Breast epithelium (tissue), 3 donors: ENCODE measurements around the gene FAM98B.

Experiments
- CTCF ChIP-seq, 3 donors: fragments of 450-650 bp; IDR thresholded peaks; one replicate each; pipeline ENCODE4 v1.5.1; 2016 to 2017; ENCODE audit warnings: antibody characterized with exemption in 3 of 3, mild to moderate bottlenecking in 3 of 3, moderate library complexity in 3 of 3
- POLR2AphosphoS5 ChIP-seq, 3 donors: sonication (generic); formaldehyde crosslinking; IDR thresholded peaks; one replicate each; pipeline ENCODE4 v1.6.1; 2017; ENCODE audit warnings: antibody characterized with exemption in 3 of 3

DNA sequence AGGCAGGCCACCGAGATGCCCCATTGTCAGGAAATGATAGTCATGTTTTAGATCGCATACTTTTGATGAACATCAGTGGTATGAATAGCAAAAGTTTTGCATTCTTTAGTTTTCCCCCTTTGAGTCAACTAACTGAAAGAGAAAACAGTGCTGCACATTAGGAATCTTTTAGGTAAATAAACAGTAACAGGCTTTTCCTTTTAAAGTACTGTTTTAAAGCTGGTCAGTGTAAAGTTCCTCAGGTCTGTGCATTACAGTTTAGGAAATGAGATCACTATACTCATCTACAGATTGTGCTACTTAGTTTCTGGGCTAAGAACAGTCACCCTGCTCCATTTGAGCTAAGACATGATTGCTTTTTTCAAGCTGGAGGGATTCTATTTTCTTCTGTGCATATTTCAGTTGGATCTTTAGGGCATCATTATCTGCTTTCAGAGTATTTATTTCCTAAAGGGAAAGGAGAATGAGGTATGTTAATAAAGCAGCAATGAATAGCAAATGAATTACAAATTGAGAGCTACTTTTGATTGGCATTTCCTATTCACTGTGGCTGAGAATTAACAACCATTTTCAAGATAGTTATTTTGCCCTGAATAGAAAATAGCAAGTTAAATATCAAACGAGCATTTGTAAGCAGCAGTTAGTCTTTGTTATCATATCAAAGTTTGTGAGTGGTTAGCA, 36.5 kb downstream of the FAM98B start:
- TF ChIP-seq CTCF (IDR thresholded peaks at IDR 0.05) (no peak), POLR2AphosphoS5 (IDR thresholded peaks at IDR 0.05) (no peak)
